ENCODE data around the gene ORAI3.

ORAI3 gene

DNA sequence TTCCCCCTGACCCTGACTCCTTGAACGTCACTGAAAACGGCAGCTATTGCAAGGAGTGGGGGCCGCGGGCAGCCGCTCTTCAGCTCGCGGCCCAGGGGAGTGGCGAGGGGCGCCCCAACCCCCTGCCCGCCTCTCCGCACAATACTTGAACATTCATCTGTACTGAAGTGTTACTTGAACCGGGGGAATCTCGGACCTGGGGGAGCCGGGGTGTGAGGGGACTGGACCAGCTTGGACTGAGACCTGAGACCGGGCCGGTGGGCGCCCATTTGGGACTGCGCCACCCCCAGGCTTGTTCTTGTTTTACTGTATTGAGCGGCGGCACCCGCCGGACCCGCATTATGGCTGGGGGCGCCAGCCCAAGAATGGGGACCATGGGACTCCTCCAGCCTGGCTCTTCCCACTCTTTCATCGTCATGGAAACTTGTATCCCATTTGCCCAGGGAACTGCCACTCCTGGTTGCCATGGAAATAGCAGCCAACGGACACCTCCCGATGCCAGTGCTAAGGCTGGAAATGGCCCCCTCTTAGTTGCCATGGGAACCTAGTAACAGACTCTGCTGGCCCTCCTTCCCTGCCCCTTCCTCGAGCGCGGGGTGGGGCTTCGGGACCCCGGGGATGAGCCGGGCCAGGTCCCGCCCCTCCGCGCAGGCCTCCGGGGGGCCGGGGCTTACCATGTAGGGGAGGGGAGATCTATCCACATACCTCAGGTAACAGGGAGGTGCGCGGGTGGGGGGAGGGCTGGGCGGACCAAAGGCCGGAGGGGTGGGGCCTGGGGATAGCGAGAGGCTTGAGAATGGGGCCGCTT is 805 bp upstream of the ORAI3 start:
- peak; percentile 63 to 73 for DNase-seq
- TF ChIP-seq GATA1 (IDR thresholded peaks at IDR 0.05; ENCODE audit: low read depth, low read length) (no peak), POLR2A (IDR thresholded peaks at IDR 0.05; ENCODE audit: low read length) (no peak)

DNA sequence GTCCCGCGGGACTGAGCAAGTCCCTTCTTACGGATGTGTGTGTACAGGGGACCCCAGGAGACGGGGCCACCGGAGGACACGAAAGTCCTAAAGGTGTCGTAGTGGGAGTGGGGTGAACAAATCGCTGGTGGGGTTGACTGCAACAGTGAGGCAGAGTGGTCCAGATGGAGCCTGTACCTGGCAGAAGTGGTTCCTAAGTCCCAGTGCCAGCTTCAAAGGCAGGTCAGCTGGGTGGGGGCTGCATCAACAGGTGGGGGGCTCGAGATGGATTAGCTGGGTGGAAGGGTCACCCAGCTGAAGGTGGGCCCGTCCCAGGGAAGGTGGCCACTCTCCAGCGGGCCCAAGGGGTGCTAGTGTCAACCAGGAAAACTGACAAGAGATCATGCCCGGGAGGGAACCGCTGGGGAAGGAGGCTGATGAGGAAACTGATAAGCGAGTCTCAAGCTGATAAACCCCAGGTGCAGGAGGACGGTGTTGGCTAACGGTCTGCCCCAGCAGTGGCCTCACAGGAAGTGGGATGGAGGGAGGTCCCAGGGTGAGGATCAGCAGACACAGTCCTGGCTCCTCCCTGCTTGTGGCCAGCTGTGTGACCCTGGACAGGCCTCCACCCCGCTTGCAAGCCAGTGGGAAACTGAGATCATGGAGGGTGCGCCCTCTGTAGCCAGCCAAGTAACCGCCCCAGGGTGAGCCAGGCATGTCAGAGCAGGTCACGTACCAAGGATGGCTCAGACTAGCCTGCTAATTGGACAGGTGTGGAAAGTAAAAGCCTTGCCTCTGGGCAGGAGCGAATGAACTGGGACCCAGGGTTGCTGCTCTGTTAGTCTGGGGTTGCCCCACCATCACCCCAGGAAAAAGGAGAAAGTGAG is 1.0 kb downstream of the ORAI3 start:
- peak; percentile 92 to 93 for DNase-seq
- TF ChIP-seq GATA1 (IDR thresholded peaks at IDR 0.05; ENCODE audit: low read depth, low read length) (no peak), POLR2A (IDR thresholded peaks at IDR 0.05; ENCODE audit: low read length) (peak; percentile 99)

GRCh38 chr16:30950516-30951065 is 1.7 kb downstream of the ORAI3 start:
- TF ChIP-seq GATA1 (IDR thresholded peaks at IDR 0.05; ENCODE audit: low read depth, low read length) (no peak), POLR2A (IDR thresholded peaks at IDR 0.05; ENCODE audit: low read length) (no peak)
- no peak for DNase-seq

- no peak for DNase-seq
- TF ChIP-seq GATA1 (IDR thresholded peaks at IDR 0.05; ENCODE audit: low read depth, low read length), result no peak
- TF ChIP-seq POLR2A (IDR thresholded peaks at IDR 0.05; ENCODE audit: low read length), result no peak
Measured at GRCh38 chr16:30951193-30951592, 2.3 kb downstream of the ORAI3 start.

DNA sequence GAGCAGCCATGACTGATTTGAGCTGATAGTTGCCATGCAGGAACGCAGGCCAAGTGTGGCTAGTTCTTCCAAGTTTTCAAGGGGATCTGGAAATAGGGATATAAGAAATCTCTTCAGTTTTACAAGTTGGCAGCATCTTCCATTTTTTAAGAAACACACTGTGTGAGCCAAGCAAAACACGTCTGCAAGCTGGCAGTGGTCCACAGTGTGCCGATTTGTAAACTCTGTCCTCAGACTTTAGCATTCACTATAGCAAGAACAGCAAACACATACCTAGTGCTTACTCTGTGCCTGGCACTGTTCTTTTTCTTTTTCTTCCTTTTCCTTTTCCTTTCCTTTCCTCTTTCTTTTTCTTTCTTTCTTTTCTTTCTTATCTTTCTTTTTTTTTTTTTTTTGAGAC is 2.9 kb downstream of the ORAI3 start:
- TF ChIP-seq POLR2A (IDR thresholded peaks at IDR 0.05; ENCODE audit: low read length), result no peak
- no peak for TF ChIP-seq GATA1 (IDR thresholded peaks at IDR 0.05; ENCODE audit: low read depth, low read length)
- DNase-seq, result no peak

GRCh38 chr16:30953111-30953510 is 4.2 kb downstream of the ORAI3 start:
- TF ChIP-seq GATA1 (IDR thresholded peaks at IDR 0.05; ENCODE audit: low read depth, low read length) (no peak), POLR2A (IDR thresholded peaks at IDR 0.05; ENCODE audit: low read length) (no peak)
- no peak for DNase-seq

GRCh38 chr16:30953511-30954124 is 4.8 kb downstream of the ORAI3 start:
- DNase-seq, result peak; percentile 88 to 89
- TF ChIP-seq POLR2A (IDR thresholded peaks at IDR 0.05; ENCODE audit: low read length), result peak; percentile 20
- no peak for TF ChIP-seq GATA1 (IDR thresholded peaks at IDR 0.05; ENCODE audit: low read depth, low read length)

GRCh38 chr16:30954993-30955392 is 6.1 kb downstream of the ORAI3 start:
- TF ChIP-seq POLR2A (IDR thresholded peaks at IDR 0.05; ENCODE audit: low read length), result peak; percentile 29
- TF ChIP-seq GATA1 (IDR thresholded peaks at IDR 0.05; ENCODE audit: low read depth, low read length), result no peak
- DNase-seq, result no peak

DNA sequence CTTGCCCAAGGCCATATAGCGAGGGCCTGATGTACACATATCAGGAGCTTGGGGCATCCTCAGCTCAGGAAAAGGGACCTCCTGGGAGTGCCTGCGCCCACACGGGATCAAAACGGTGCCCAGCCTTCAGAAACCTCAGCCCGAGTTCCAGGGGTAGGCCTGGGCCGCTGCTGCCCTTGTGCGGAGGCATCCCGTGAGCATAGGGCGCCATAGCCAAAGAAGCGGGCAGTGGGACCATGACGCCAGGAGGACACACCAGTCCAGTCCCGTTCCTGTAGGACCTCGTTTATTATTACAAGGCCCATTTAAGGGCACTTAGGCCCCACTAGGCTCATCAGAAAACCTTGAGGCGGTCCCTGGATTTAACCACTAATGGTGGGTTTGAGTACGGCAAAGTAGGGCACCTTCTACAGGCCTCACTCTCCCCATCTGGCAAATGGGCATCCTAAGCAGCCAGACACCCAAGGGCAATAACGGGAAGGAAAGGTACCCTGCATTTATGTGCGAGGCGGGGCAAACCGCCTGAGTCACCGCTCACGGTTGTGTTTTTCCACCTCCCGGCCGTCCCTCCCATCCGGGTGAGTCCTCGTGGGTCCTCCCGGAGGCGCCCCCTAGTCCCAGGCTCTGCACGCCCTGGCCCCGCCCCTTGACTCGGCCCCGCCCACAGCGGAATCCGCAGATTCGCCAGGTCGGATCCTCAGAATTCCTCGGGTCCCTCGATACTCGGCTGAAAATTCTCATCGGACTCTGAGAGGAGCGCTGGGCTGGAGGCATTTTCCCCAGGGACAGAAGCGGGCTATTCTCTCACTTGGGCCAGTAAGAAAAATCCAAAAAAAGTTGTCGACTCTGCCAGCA is 8.0 kb downstream of the ORAI3 start:
- peak; percentile 86 to 90 for DNase-seq
- TF ChIP-seq GATA1 (IDR thresholded peaks at IDR 0.05; ENCODE audit: low read depth, low read length) (no peak), POLR2A (IDR thresholded peaks at IDR 0.05; ENCODE audit: low read length) (no peak)

- TF ChIP-seq GATA1 (IDR thresholded peaks at IDR 0.05; ENCODE audit: low read depth, low read length) (no peak), POLR2A (IDR thresholded peaks at IDR 0.05; ENCODE audit: low read length) (peak; percentile 59)
- DNase-seq, result peak; percentile 99
Measured at GRCh38 chr16:30957456-30958174, 8.7 kb downstream of the ORAI3 start, which contains the start of gene SETD1A. Gene SETD1A, plus strand, starts transcription at chr16:30957754. Its CDS starts 978 bp downstream, at chr16:30958732.

DNA sequence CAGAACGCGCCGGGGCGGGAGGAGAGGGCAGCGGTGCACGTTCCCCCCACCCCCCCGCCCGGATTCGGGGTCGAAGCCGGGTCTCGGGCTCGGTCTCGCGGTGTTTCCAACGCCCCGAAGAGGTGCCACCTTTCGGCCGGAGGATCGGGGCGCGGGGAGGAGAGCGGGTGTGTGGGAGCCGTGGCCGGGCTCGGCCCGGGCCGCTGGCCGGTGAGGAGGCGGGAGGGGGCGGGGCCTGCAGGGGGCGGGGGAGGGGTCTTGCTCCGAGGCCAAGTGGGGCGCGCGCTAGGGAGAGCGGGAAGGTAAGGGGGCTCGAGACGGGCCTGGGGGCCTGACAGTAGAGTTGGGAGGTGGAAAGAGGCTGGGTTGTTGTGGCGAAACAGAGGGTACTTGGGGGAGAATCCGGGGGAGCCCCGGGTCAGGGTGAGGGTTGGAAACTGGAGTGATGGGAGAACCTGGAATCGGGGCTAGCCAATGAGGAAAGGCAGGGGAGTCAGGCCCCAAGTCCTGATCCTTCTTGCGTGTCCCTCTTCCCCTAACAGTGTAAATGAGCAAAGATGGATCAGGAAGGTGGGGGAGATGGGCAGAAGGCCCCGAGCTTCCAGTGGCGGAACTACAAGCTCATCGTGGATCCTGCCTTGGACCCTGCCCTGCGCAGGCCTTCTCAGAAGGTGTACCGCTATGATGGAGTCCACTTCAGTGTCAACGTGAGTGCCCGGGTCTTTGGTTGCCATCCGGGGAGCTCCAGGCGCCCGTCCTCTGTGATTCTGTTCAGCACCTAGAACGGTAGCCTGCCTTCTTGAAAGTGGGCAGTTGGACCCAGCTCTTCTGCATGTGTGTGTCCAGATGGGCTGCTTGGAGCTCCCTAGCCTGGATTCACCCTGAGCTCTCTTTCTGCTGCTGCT is 9.6 kb downstream of the ORAI3 start:
- no peak for TF ChIP-seq GATA1 (IDR thresholded peaks at IDR 0.05; ENCODE audit: low read depth, low read length)
- no peak for TF ChIP-seq POLR2A (IDR thresholded peaks at IDR 0.05; ENCODE audit: low read length)
- DNase-seq, result peak; percentile 79 to 81
